HG02981 (cell line): Measurements from ENCODE around the gene FOXP1.

ENCODE experiments used
- ATAC-seq: cut with Tn5 transposase; IDR thresholded peaks from one replicate; pipeline ENCODE4 v1.9.1; 2021; ENCODE audit warnings: mild to moderate bottlenecking, moderate library complexity; ENCODE audit not compliant: unreplicated experiment

The FOXP1 gene

GRCh38 chr3:71140477-71140876 is 443.1 kb downstream of the FOXP1 start:
- no peak for ATAC-seq

- ATAC-seq: no peak
These were observed 444.0 kb downstream of the FOXP1 start for GRCh38 chr3:71139496-71139895.

GRCh38 chr3:71138410-71138809 is 445.1 kb downstream of the FOXP1 start:
- ATAC-seq: no peak

GRCh38 chr3:71136276-71136675 is 447.3 kb downstream of the FOXP1 start:
- ATAC-seq: no peak

GRCh38 chr3:71135373-71136088 is 448.0 kb downstream of the FOXP1 start:
- no peak for ATAC-seq

- ATAC-seq: no peak
These were observed 449.0 kb downstream of the FOXP1 start for GRCh38 chr3:71134521-71134920.

- no peak for ATAC-seq
These were observed 449.7 kb downstream of the FOXP1 start for GRCh38 chr3:71133865-71134264.

- ATAC-seq: no peak
These were observed 450.4 kb downstream of the FOXP1 start for GRCh38 chr3:71132995-71133730.

GRCh38 chr3:71131375-71132314 is 451.9 kb downstream of the FOXP1 start:
- ATAC-seq: no peak

GRCh38 chr3:71130471-71131374 is 452.8 kb downstream of the FOXP1 start:
- ATAC-seq: peak; percentile 73

GRCh38 chr3:71129611-71130431 is 453.7 kb downstream of the FOXP1 start:
- ATAC-seq: no peak

- ATAC-seq: no peak
These were observed 454.6 kb downstream of the FOXP1 start for GRCh38 chr3:71128961-71129360.

GRCh38 chr3:71127844-71128243 is 455.7 kb downstream of the FOXP1 start:
- no peak for ATAC-seq

GRCh38 chr3:71127052-71127831 is 456.3 kb downstream of the FOXP1 start:
- no peak for ATAC-seq

- ATAC-seq: no peak
These were observed 457.8 kb downstream of the FOXP1 start for GRCh38 chr3:71125738-71126137.

- ATAC-seq: no peak
These were observed 459.5 kb downstream of the FOXP1 start for GRCh38 chr3:71124048-71124447.

- ATAC-seq: no peak
These were observed 460.9 kb downstream of the FOXP1 start for GRCh38 chr3:71122641-71123040.

GRCh38 chr3:71121429-71122167 is 461.9 kb downstream of the FOXP1 start:
- ATAC-seq: no peak
